Neural progenitor cell (in vitro differentiated cells): ENCODE results near the gene GOT1.

Experiments
- CTCF ChIP-seq: fragments of 200-600 bp; sonication (generic); IDR thresholded peaks from 2 replicates; pipeline ENCODE4 v1.5.1; 2017; ENCODE audit warnings: antibody characterized with exemption, mild to moderate bottlenecking
- EZH2 ChIP-seq: fragments of 200-600 bp; sonication (generic); IDR thresholded peaks from 2 replicates; pipeline ENCODE4 v1.6.1; 2017; ENCODE audit warnings: antibody characterized with exemption, mild to moderate bottlenecking, moderate library complexity
- EZH2phosphoT487 ChIP-seq: fragments of 200-600 bp; sonication (generic); IDR thresholded peaks from 2 replicates; pipeline ENCODE4 v1.6.1; 2017; ENCODE audit warnings: antibody characterized with exemption

GRCh38 chr10:99394256-99394655, 36.2 kb downstream of the GOT1 start:
- TF ChIP-seq CTCF (no peak), EZH2 (no peak), EZH2phosphoT487 (no peak)
